DOHH2 (cell line): ENCODE results near the gene TPST1.
"Not testable (repeated sequence)": the region's sequence is repeated elsewhere in the genome, so short reads cannot be mapped to it uniquely, and the experiment has no call there.

ENCODE experiments used
- H3F3A ChIP-seq: fragments of 200-600 bp; sonication (generic), shearing (Covaris generic); 2 replicates; pipeline ENCODE4 v1.6.0; 2016; ENCODE audit warnings: antibody characterized with exemption, mild to moderate bottlenecking; ENCODE audit not compliant: control insufficient read depth, insufficient read depth
- H3K27ac ChIP-seq: fragments of 200-600 bp; sonication (generic); 2 replicates; pipeline ENCODE4 v1.5.1; 2014; ENCODE audit warnings: low read depth, mild to moderate bottlenecking, low read length, moderate library complexity
- H3K27me3 ChIP-seq: fragments of 200-600 bp; sonication (generic); 2 replicates; pipeline ENCODE4 v1.6.1; 2014; ENCODE audit warnings: mild to moderate bottlenecking, low read length, mixed read lengths; ENCODE audit not compliant: control insufficient read depth
- H3K36me3 ChIP-seq: fragments of 200-600 bp; sonication (generic); 2 replicates; pipeline ENCODE4 v1.6.1; 2014; ENCODE audit warnings: mild to moderate bottlenecking, low read length, moderate library complexity, mixed read lengths; ENCODE audit not compliant: control insufficient read depth
- H3K4me1 ChIP-seq: fragments of 200-600 bp; sonication (generic); 2 replicates; pipeline ENCODE4 v1.6.1; 2014; ENCODE audit warnings: mild to moderate bottlenecking, low read length, mixed read lengths; ENCODE audit not compliant: control insufficient read depth
- H3K4me2 ChIP-seq: fragments of 200-600 bp; sonication (generic); 2 replicates; pipeline ENCODE4 v1.6.0; 2014; ENCODE audit warnings: mild to moderate bottlenecking, low read length, moderate library complexity
- H3K4me3 ChIP-seq: fragments of 200-600 bp; sonication (generic); 2 replicates; pipeline ENCODE4 v1.5.1; 2014; ENCODE audit warnings: mild to moderate bottlenecking, low read length, mixed read lengths
- H3K79me2 ChIP-seq: fragments of 200-600 bp; sonication (generic); 2 replicates; pipeline ENCODE4 v1.6.1; 2014; ENCODE audit warnings: mild to moderate bottlenecking, low read length, mixed read lengths; ENCODE audit not compliant: control insufficient read depth
- H3K9me2 ChIP-seq: fragments of 200-600 bp; sonication (generic); replicated peaks from 2 replicates; pipeline ENCODE4 v1.6.1; 2014; ENCODE audit warnings: mild to moderate bottlenecking, low read length, mixed read lengths; ENCODE audit not compliant: control insufficient read depth
- H3K9me3 ChIP-seq: fragments of 200-600 bp; sonication (generic); 2 replicates; pipeline ENCODE4 v1.6.1; 2014; ENCODE audit warnings: antibody characterized with exemption, low read length, mixed read lengths; ENCODE audit not compliant: control insufficient read depth, insufficient read depth
- H4K20me1 ChIP-seq: fragments of 200-600 bp; sonication (generic); 2 replicates; pipeline ENCODE4 v1.6.0; 2014; ENCODE audit warnings: low read depth, mild to moderate bottlenecking, antibody characterized with exemption, low read length, moderate library complexity; ENCODE audit not compliant: control insufficient read depth, insufficient read depth
- EZH2phosphoT487 ChIP-seq: fragments of 200-600 bp; sonication (generic); IDR thresholded peaks from 2 replicates; pipeline ENCODE4 v1.6.1; 2017; ENCODE audit warnings: borderline replicate concordance, mild to moderate bottlenecking, antibody characterized with exemption, low read length, moderate library complexity, mixed read lengths
- TF ChIP-seq, protein P1 (sequence below): fragments of 200-600 bp; sonication (generic); IDR thresholded peaks from one replicate; pipeline ENCODE4 v1.5.1; 2014; ENCODE audit warnings: antibody characterized with exemption, mild to moderate bottlenecking, low read depth, low read length; ENCODE audit not compliant: poor library complexity, severe bottlenecking

Gene TPST1

DNA sequence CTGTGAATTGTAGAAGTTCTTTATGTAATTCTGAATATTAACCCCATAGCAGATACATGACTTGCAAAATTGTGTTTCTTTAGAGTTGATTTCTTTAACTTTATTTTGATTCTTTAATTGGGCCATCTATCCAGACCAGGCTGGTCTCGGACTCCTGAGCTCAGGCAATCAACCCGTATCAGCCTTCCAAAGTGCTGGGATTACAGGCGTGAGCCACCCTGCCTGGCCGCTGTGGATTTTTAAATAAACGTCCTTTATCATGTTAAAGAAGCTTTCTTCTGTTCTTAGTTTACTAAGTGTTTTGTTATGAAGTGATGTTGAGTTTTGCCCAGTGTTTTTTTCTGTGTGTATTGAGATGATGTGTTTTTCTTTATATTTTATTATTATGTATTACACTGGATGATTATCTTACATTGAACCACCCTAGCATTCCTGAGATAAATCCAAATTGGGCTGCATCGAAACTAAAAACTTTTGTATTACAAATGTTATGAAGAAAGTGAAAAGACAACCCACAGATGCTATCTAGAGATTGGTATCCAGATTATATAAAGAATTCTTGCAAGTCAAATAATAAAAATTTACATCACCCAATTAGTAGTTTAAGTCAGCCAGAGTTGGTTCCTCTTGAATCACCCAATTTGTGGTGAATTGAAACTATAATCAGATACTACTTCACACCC is 118.1 kb downstream of the TPST1 start:
- Histone ChIP-seq H4K20me1 (no peaks in the 10 kb centered on the region), H3K27me3 (peaks cover 7% of the 10 kb centered on the region; the same call in 1 of the 2 replicates), H3K36me3 (no peaks in the 10 kb centered on the region), H3K9me2 (no peaks in the 10 kb centered on the region), H3K4me2 (no peak overlapping the region), H3F3A (no peaks in the 10 kb centered on the region), H3K4me3 (no peak overlapping the region), H3K27ac (no peak overlapping the region), H3K9me3 (0 out of 2 replicates have a peak, but pooled peaks cover 3% of the 10 kb centered on the region), H3K79me2 (no peaks in the 10 kb centered on the region), H3K4me1 (no peaks in the 10 kb centered on the region)
- no peak for TF ChIP-seq EZH2phosphoT487
- TF ChIP-seq, protein P1, sequence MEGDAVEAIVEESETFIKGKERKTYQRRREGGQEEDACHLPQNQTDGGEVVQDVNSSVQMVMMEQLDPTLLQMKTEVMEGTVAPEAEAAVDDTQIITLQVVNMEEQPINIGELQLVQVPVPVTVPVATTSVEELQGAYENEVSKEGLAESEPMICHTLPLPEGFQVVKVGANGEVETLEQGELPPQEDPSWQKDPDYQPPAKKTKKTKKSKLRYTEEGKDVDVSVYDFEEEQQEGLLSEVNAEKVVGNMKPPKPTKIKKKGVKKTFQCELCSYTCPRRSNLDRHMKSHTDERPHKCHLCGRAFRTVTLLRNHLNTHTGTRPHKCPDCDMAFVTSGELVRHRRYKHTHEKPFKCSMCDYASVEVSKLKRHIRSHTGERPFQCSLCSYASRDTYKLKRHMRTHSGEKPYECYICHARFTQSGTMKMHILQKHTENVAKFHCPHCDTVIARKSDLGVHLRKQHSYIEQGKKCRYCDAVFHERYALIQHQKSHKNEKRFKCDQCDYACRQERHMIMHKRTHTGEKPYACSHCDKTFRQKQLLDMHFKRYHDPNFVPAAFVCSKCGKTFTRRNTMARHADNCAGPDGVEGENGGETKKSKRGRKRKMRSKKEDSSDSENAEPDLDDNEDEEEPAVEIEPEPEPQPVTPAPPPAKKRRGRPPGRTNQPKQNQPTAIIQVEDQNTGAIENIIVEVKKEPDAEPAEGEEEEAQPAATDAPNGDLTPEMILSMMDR: no peak

DNA sequence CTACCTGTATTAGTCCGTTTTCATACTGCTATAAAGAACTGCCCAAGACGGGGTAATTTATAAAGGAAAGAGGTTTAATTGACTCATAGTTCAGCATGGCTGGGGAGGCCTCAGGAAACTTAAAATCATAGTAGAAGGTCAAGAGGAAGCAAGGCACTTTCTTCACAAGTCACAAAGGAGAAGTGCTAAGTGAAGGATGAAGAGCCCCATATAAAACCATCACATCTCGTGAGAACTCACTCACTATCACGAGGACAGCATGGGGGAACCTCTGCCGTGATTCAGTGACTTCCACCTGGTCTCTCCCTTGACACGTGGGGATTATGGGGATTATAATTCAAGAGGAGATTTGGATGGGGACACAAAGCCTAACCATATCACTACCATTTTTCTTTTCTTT is 119.9 kb downstream of the TPST1 start:
- not testable (repeated sequence) for H3K4me2 ChIP-seq, H4K20me1 ChIP-seq, H3K9me3 ChIP-seq, H3K4me3 ChIP-seq, H3K27me3 ChIP-seq, H3K36me3 ChIP-seq, H3K79me2 ChIP-seq, H3K27ac ChIP-seq, H3F3A ChIP-seq, H3K9me2 ChIP-seq, H3K4me1 ChIP-seq

DNA sequence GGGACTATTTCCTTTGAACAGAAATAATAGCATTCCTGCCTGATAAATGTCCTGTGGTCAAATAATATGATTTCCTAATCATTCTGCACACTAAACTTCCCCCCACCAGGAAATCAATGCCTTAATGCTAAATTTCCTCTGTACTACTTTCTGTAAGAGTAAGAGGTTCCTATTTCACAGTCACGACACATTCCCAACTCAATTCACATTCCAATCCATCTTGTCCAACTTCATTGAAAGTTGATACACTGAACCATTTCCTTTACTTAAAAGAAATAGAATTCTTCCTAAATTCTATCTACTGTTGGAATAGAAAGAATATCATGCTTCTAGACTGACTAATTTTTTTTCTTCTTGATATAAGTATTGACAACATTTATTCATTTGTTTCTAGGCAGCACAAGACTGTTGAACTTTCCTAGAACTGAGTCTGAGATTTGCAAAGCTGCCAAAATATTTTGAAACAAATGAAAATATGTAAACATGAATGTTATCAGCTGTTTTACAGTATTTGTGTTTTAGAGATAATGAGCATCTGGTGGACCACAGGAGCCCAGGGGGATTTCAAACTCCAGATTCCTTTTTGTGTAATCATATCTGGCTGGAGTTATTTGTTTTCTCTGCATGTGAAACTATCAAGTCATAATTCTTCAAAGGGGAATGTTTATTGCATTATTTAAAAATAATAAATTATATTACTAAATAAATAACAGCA is 121.5 kb downstream of the TPST1 start:
- Histone ChIP-seq H4K20me1 (no peaks in the 10 kb centered on the region), H3F3A (no peaks in the 10 kb centered on the region), H3K79me2 (no peaks in the 10 kb centered on the region), H3K9me2 (no peaks in the 10 kb centered on the region), H3K36me3 (no peaks in the 10 kb centered on the region), H3K27ac (no peak overlapping the region), H3K4me1 (no peaks in the 10 kb centered on the region), H3K27me3 (peaks cover 11% of the 10 kb centered on the region; the same call in 1 of the 2 replicates), H3K4me2 (no peak overlapping the region), H3K4me3 (no peak overlapping the region), H3K9me3 (0 out of 2 replicates have a peak, but pooled peaks cover 3% of the 10 kb centered on the region)
- TF ChIP-seq, protein P1: no peak
- no peak for TF ChIP-seq EZH2phosphoT487

DNA sequence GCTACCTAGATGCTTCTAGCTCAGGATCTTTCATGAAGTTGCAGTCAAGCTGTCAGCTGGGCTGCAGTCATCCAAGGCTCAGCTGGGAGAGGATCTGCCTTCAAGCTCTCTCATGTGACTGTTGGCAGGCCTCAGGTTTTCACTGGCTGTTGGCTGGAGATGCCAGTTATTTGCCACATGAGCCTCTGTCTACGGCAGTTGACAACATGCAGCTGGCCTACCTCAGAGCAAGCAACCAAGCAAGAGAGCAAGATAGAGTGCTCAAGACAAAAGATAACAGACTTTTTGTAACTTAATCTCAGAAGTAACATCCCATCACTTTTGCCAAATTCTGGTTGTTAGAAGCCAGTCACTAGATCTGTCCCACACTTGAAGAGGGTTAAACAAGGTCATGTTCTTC is 125.8 kb downstream of the TPST1 start:
- no peak overlapping the region for H3K4me3 ChIP-seq
- no peaks in the 10 kb centered on the region for H3K79me2 ChIP-seq
- H3K4me2 ChIP-seq: no peak overlapping the region
- no peaks in the 10 kb centered on the region for H4K20me1 ChIP-seq
- H3K9me3 ChIP-seq: no peaks in the 10 kb centered on the region
- no peaks in the 10 kb centered on the region for H3K4me1 ChIP-seq
- H3K9me2 ChIP-seq: no peaks in the 10 kb centered on the region
- peaks cover 14% of the 10 kb centered on the region for H3K27me3 ChIP-seq
- no peaks in the 10 kb centered on the region for H3K36me3 ChIP-seq
- H3K27ac ChIP-seq: no peak overlapping the region
- H3F3A ChIP-seq: no peaks in the 10 kb centered on the region
- TF ChIP-seq, protein P1: no peak
- no peak for TF ChIP-seq EZH2phosphoT487
